Measurements from ENCODE around the gene KMT2A.

Gene KMT2A

GRCh38 chr11:118491041-118491440 lies 54.7 kb downstream of the KMT2A start:
- no peak for DNase-seq

GRCh38 chr11:118497831-118498230 lies 61.5 kb downstream of the KMT2A start:
- no peak for DNase-seq

- no peak for DNase-seq
These were observed 66.9 kb downstream of the KMT2A start for GRCh38 chr11:118503216-118503615.

- no peak for DNase-seq
These were observed 75.3 kb downstream of the KMT2A start for GRCh38 chr11:118511601-118512000.

GRCh38 chr11:118514103-118514502 lies 77.8 kb downstream of the KMT2A start:
- DNase-seq = no peak

- DNase-seq = no peak
These were observed 83.3 kb downstream of the KMT2A start for GRCh38 chr11:118519549-118519948.

- no peak for DNase-seq
These were observed 85.6 kb downstream of the KMT2A start for GRCh38 chr11:118521892-118522311.

GRCh38 chr11:118522571-118523072 lies 86.3 kb downstream of the KMT2A start:
- no peak for DNase-seq

GRCh38 chr11:118524356-118524755 lies 88.1 kb downstream of the KMT2A start:
- DNase-seq = no peak

GRCh38 chr11:118524757-118525470 lies 88.6 kb downstream of the KMT2A start:
- no peak for DNase-seq

GRCh38 chr11:118526688-118527087 lies 90.4 kb downstream of the KMT2A start:
- no peak for DNase-seq

GRCh38 chr11:118527109-118527508 lies 90.8 kb downstream of the KMT2A start, which contains the start of gene TTC36:
TTC36 (plus strand) TSS chr11:118527474; CDS start chr11:118527495, 21 bp downstream.
- no peak for DNase-seq

- no peak for DNase-seq
These were observed 92.2 kb downstream of the KMT2A start for GRCh38 chr11:118528511-118528910.

- DNase-seq = no peak
These were observed 93.4 kb downstream of the KMT2A start for GRCh38 chr11:118529584-118530175.

GRCh38 chr11:118530180-118530682 lies 93.9 kb downstream of the KMT2A start:
- DNase-seq = peak; percentile 28

GRCh38 chr11:118530683-118531596 lies 94.6 kb downstream of the KMT2A start, which contains the start of gene TMEM25:
TMEM25 (plus strand) TSS chr11:118531192; CDS start chr11:118531802, 610 bp downstream.
- peak; percentile 21 for DNase-seq

- no peak for DNase-seq
These were observed 95.3 kb downstream of the KMT2A start for GRCh38 chr11:118531597-118532084.

GRCh38 chr11:118532091-118532490 lies 95.8 kb downstream of the KMT2A start:
- no peak for DNase-seq

- DNase-seq = no peak
These were observed 96.8 kb downstream of the KMT2A start for GRCh38 chr11:118532852-118533768.

GRCh38 chr11:118533769-118534729 lies 97.8 kb downstream of the KMT2A start:
- no peak for DNase-seq

Measured in SHP77 treated with DMSO at 0.1 percent for 48 hours (cell line).